A673 (cell line): Measurements from ENCODE around the gene CDH26. TPM values are rescaled to one million over a fixed set of nuclear protein-coding genes. Genes with fewer than 3 reads are reported as not detected.

Source experiments
- BruUV-seq: library from RNA; stranded (reverse); fragments of 400-500 nt; replicated peaks from 2 replicates; lab custom pipeline; 2021; lab: Mats Ljungman, UMichigan
- CTCF ChIA-PET: fragments of 300-600 bp; sonication (Branson Sonifier 250); formaldehyde crosslinking; loops from one replicate; lab custom pipeline; 2022; ENCODE audit warnings: antibody characterized with exemption; lab: Charles Lee
- POLR2A ChIA-PET: fragments of 300-600 bp; sonication (Branson Sonifier 250); formaldehyde crosslinking; loops from one replicate; lab custom pipeline; 2022; ENCODE audit warnings: antibody characterized with exemption; ENCODE audit not compliant: low non-redundant PET; lab: Charles Lee
- DNase-seq: peaks from one replicate; pipeline ENCODE4 v3.0.0-alpha.2; 2015; ENCODE audit warnings: low spot score
- H3K27ac ChIP-seq: fragments of 200-600 bp; sonication (generic); 2 replicates; pipeline ENCODE4 v1.5.1; 2016; ENCODE audit warnings: mixed run types, low read depth, mild to moderate bottlenecking, mixed read lengths, antibody characterized with exemption, low read length; ENCODE audit not compliant: poor library complexity, severe bottlenecking
- H3K27me3 ChIP-seq: fragments of 200-600 bp; sonication (generic); replicated peaks from 2 replicates; pipeline ENCODE4 v1.6.1; 2017; ENCODE audit warnings: mixed run types, low read depth, mild to moderate bottlenecking, mixed read lengths, antibody characterized with exemption, low read length; ENCODE audit not compliant: insufficient read depth, poor library complexity
- H3K36me3 ChIP-seq: fragments of 200-600 bp; sonication (generic); 2 replicates; pipeline ENCODE4 v1.6.1; 2016; ENCODE audit warnings: mixed run types, mild to moderate bottlenecking, mixed read lengths, antibody characterized with exemption, low read length; ENCODE audit not compliant: insufficient read depth, poor library complexity, severe bottlenecking
- H3K4me1 ChIP-seq: fragments of 200-600 bp; sonication (generic); 2 replicates; pipeline ENCODE4 v1.6.1; 2017; ENCODE audit warnings: mixed run types, mild to moderate bottlenecking, mixed read lengths, antibody characterized with exemption, low read length; ENCODE audit not compliant: insufficient read depth, poor library complexity, severe bottlenecking
- H3K4me3 ChIP-seq: fragments of 200-600 bp; sonication (generic); 2 replicates; pipeline ENCODE4 v1.5.1; 2016; ENCODE audit warnings: low read depth, mixed run types, mild to moderate bottlenecking, mixed read lengths, low read length; ENCODE audit not compliant: poor library complexity, severe bottlenecking
- H3K9me3 ChIP-seq: fragments of 200-600 bp; sonication (generic); 2 replicates; pipeline ENCODE4 v1.6.1; 2016; ENCODE audit warnings: mixed run types, low read depth, mild to moderate bottlenecking, mixed read lengths, antibody characterized with exemption, low read length; ENCODE audit not compliant: poor library complexity, severe bottlenecking
- CTCF ChIP-seq: fragments of 300-800, 200-600 bp; sonication (generic); conservative IDR thresholded peaks from 2 replicates; pipeline ENCODE4 v1.5.1; 2017; ENCODE audit warnings: low read depth, mild to moderate bottlenecking, antibody characterized with exemption, low read length, moderate library complexity, mixed read lengths
- EZH2 ChIP-seq: fragments of 200-600 bp; sonication (generic); IDR thresholded peaks from 2 replicates; pipeline ENCODE4 v1.6.1; 2017; ENCODE audit warnings: borderline replicate concordance, low read depth, mild to moderate bottlenecking, mixed read lengths, antibody characterized with exemption, low read length; ENCODE audit not compliant: poor library complexity, severe bottlenecking
- intact Hi-C: fragments of 100-400 bp; cut with micrococcal nuclease; formaldehyde crosslinking; loops from one replicate; pipeline ENCODE4 v1.10.0; 2022; ENCODE audit not compliant: unreplicated experiment
- total RNA-seq: library from RNA; stranded (reverse); gene quantifications from 2 replicates; pipeline ENCODE4 v1.2.3, GENCODE V29; 2021

CDH26 gene
- total RNA-seq, 1 experiment from 2014 or later = 0.58 TPM

GRCh38 chr20:60043435-60043834, 85.2 kb downstream of the CDH26 start:
- ChIA-PET POLR2A (no interaction called here), CTCF (no interaction called here)
- no peaks in the 10 kb centered on the region for H3K9me3 ChIP-seq
- intact Hi-C loops = no loop called here
- no peak for DNase-seq
- no peaks in the 10 kb centered on the region for H3K36me3 ChIP-seq
- peaks cover 5% of the 10 kb centered on the region for H3K4me1 ChIP-seq
- H3K27ac ChIP-seq = no peak overlapping the region
- no peak overlapping the region for H3K4me3 ChIP-seq
- no peaks in the 10 kb centered on the region for H3K27me3 ChIP-seq
- BruUV-seq = no TSS peak
- no peak for TF ChIP-seq CTCF
- no peak for TF ChIP-seq EZH2

GRCh38 chr20:60046011-60046413, 87.8 kb downstream of the CDH26 start:
- Histone ChIP-seq H3K27me3 (no peaks in the 10 kb centered on the region), H3K9me3 (no peaks in the 10 kb centered on the region), H3K27ac (no peak overlapping the region), H3K4me1 (peaks cover 5% of the 10 kb centered on the region), H3K4me3 (no peak overlapping the region), H3K36me3 (no peaks in the 10 kb centered on the region)
- BruUV-seq = no TSS peak
- intact Hi-C loops = no loop called here
- ChIA-PET CTCF (no interaction called here), POLR2A (no interaction called here)
- DNase-seq = no peak
- no peak for TF ChIP-seq CTCF
- TF ChIP-seq EZH2 = no peak

- POLR2A ChIA-PET = no interaction called here
- H3K4me1 ChIP-seq = peaks cover 5% of the 10 kb centered on the region
- CTCF ChIA-PET = no interaction called here
- DNase-seq = no peak
- H3K27ac ChIP-seq = no peak overlapping the region
- no peak overlapping the region for H3K4me3 ChIP-seq
- H3K9me3 ChIP-seq = no peaks in the 10 kb centered on the region
- intact Hi-C loops = no loop called here
- BruUV-seq = no TSS peak
- H3K36me3 ChIP-seq = no peaks in the 10 kb centered on the region
- TF ChIP-seq CTCF = no peak
- TF ChIP-seq EZH2 = no peak
- no peaks in the 10 kb centered on the region for H3K27me3 ChIP-seq
These were observed 88.2 kb downstream of the CDH26 start for GRCh38 chr20:60046436-60046835.
